Neural cell (in vitro differentiated cells): ENCODE results near the gene GSTM3. TPM values are rescaled to one million over a fixed set of nuclear protein-coding genes. Genes with fewer than 3 reads are reported as not detected.

Experiments used
- H2AFZ ChIP-seq: fragments of 200-600, 300-800 bp; sonication (generic), shearing (Covaris generic); 2 replicates; pipeline ENCODE4 v1.6.0; 2014; ENCODE audit warnings: low read depth, mild to moderate bottlenecking, antibody characterized with exemption, low read length, moderate library complexity
- H3F3A ChIP-seq: fragments of 200-600 bp; shearing (Covaris generic); 2 replicates; pipeline ENCODE4 v1.6.1; 2016; ENCODE audit warnings: mild to moderate bottlenecking, moderate library complexity, mixed read lengths, antibody characterized with exemption, low read length; ENCODE audit not compliant: insufficient read depth, poor library complexity, severe bottlenecking
- H3K27ac ChIP-seq: fragments of 200-600, 300-800 bp; sonication (generic), shearing (Covaris generic); 2 replicates; pipeline ENCODE4 v1.5.1; 2014; ENCODE audit warnings: mild to moderate bottlenecking, low read length, moderate library complexity
- H3K27me3 ChIP-seq: fragments of 300-800, 200-600 bp; sonication (generic), shearing (Covaris generic); 2 replicates; pipeline ENCODE4 v1.6.0; 2014; ENCODE audit warnings: mild to moderate bottlenecking, low read depth, low read length, moderate library complexity; ENCODE audit not compliant: insufficient read depth
- H3K36me3 ChIP-seq: fragments of 300-800, 200-600 bp; sonication (generic), shearing (Covaris generic); 2 replicates; pipeline ENCODE4 v1.5.1; 2014; ENCODE audit warnings: mild to moderate bottlenecking, antibody characterized with exemption, low read length, moderate library complexity; ENCODE audit not compliant: insufficient read depth
- H3K4me2 ChIP-seq: fragments of 300-800, 200-600 bp; sonication (generic), shearing (Covaris generic); 2 replicates; pipeline ENCODE4 v1.6.0; 2014; ENCODE audit warnings: mild to moderate bottlenecking, low read length
- H3K4me3 ChIP-seq: fragments of 300-800, 200-600 bp; sonication (generic), shearing (Covaris generic); 2 replicates; pipeline ENCODE4 v1.5.1; 2014; ENCODE audit warnings: mild to moderate bottlenecking, low read length, moderate library complexity
- H3K79me2 ChIP-seq: fragments of 200-600 bp; shearing (Covaris generic); replicated peaks from 2 replicates; pipeline ENCODE4 v1.6.0; 2014; ENCODE audit warnings: mild to moderate bottlenecking, low read length, moderate library complexity; ENCODE audit not compliant: insufficient read depth
- H3K9ac ChIP-seq: fragments of 300-800, 200-600 bp; sonication (generic), shearing (Covaris generic); 2 replicates; pipeline ENCODE4 v1.6.1; 2016; ENCODE audit warnings: mild to moderate bottlenecking, low read length, mixed read lengths
- H3K9me2 ChIP-seq: fragments of 200-600 bp; shearing (Covaris generic); 2 replicates; pipeline ENCODE4 v1.6.1; 2016; ENCODE audit warnings: mild to moderate bottlenecking, low read length, mixed read lengths; ENCODE audit not compliant: insufficient read depth
- H3K9me3 ChIP-seq: fragments of 200-600, 300-800 bp; sonication (generic), shearing (Covaris generic); 2 replicates; pipeline ENCODE4 v1.6.1; 2016; ENCODE audit warnings: mild to moderate bottlenecking, mixed run types, low read length, moderate library complexity, mixed read lengths
- H4K20me1 ChIP-seq: fragments of 200-600 bp; shearing (Covaris generic); 2 replicates; pipeline ENCODE4 v1.6.1; 2016; ENCODE audit warnings: mild to moderate bottlenecking, mixed run types; ENCODE audit not compliant: insufficient read depth
- CTCF ChIP-seq: fragments of 450-650 bp; IDR thresholded peaks from 2 replicates; pipeline ENCODE4 v1.5.1; 2014; ENCODE audit warnings: antibody characterized with exemption, mild to moderate bottlenecking, moderate library complexity; ENCODE audit not compliant: poor library complexity, severe bottlenecking
- EP300 ChIP-seq: fragments of 450-650 bp; conservative IDR thresholded peaks from 2 replicates; pipeline ENCODE4 v1.6.1; 2014; ENCODE audit warnings: antibody characterized with exemption, mild to moderate bottlenecking, moderate library complexity; ENCODE audit not compliant: poor library complexity, severe bottlenecking
- EZH2 ChIP-seq: fragments of 200-600, 300-800 bp; shearing (Covaris generic), sonication (generic); IDR thresholded peaks from 2 replicates; pipeline ENCODE4 v1.6.1; 2014; ENCODE audit warnings: antibody characterized with exemption, low read length, borderline replicate concordance, mild to moderate bottlenecking; ENCODE audit not compliant: insufficient read depth, poor library complexity, severe bottlenecking
- MXI1 ChIP-seq: fragments of 450-650 bp; conservative IDR thresholded peaks from 2 replicates; pipeline ENCODE4 v1.6.1; 2014; ENCODE audit warnings: antibody characterized with exemption, mild to moderate bottlenecking; ENCODE audit not compliant: poor library complexity, severe bottlenecking
- POLR2AphosphoS5 ChIP-seq: IDR thresholded peaks from 2 replicates; pipeline ENCODE4 v1.6.1; 2012
- RAD21 ChIP-seq: fragments of 450-650 bp; conservative IDR thresholded peaks from 2 replicates; pipeline ENCODE4 v1.6.1; 2014; ENCODE audit warnings: antibody characterized with exemption, mild to moderate bottlenecking, moderate library complexity
- SMC3 ChIP-seq: fragments of 450-650 bp; conservative IDR thresholded peaks from 2 replicates; pipeline ENCODE4 v1.6.1; 2014; ENCODE audit warnings: antibody characterized with exemption, mild to moderate bottlenecking, moderate library complexity; ENCODE audit not compliant: poor library complexity
- TAF1 ChIP-seq: IDR thresholded peaks from 2 replicates; pipeline ENCODE4 v1.6.1; 2012; ENCODE audit warnings: low read depth
- polyA plus RNA-seq: library from polyadenylated mRNA; depleted of rRNA; stranded (reverse); fragments of >200 nt; gene quantifications from 2 replicates; pipeline ENCODE4 v1.2.3, GENCODE V29; 2014
- TF ChIP-seq, protein P1 (sequence below): IDR thresholded peaks from 2 replicates; pipeline ENCODE4 v1.6.1; 2012; ENCODE audit warnings: borderline replicate concordance

The GSTM3 gene
- polyA plus RNA-seq, 1 donor from 2014 or later = 195 TPM

DNA sequence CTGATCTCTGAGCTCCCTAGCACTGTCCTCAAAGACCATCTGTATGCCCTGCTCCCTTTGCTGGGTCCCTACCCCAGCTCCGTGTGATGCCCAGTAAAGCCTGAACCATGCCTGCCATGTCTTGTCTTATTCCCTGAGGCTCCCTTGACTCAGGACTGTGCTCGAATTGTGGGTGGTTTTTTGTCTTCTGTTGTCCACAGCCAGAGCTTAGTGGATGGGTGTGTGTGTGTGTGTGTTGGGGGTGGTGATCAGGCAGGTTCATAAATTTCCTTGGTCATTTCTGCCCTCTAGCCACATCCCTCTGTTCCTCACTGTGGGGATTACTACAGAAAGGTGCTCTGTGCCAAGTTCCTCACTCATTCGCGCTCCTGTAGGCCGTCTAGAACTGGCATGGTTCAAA lies 23.1 kb downstream of the GSTM3 start:
- Histone ChIP-seq H3K27me3 (no peaks in the 10 kb centered on the region), H3K9me3 (no peaks in the 10 kb centered on the region), H3K36me3 (no peaks in the 10 kb centered on the region), H2AFZ (no peak overlapping the region), H3K9ac (no peak overlapping the region), H3K4me3 (no peak overlapping the region), H3K27ac (no peak overlapping the region), H3F3A (no peaks in the 10 kb centered on the region), H3K4me2 (no peak overlapping the region), H4K20me1 (no peaks in the 10 kb centered on the region), H3K9me2 (no peaks in the 10 kb centered on the region), H3K79me2 (no peaks in the 10 kb centered on the region)
- TF ChIP-seq CTCF (no peak), POLR2AphosphoS5 (no peak), SMC3 (no peak), EP300 (no peak), TAF1 (no peak), EZH2 (no peak), RAD21 (no peak), MXI1 (no peak)
- TF ChIP-seq, protein P1, sequence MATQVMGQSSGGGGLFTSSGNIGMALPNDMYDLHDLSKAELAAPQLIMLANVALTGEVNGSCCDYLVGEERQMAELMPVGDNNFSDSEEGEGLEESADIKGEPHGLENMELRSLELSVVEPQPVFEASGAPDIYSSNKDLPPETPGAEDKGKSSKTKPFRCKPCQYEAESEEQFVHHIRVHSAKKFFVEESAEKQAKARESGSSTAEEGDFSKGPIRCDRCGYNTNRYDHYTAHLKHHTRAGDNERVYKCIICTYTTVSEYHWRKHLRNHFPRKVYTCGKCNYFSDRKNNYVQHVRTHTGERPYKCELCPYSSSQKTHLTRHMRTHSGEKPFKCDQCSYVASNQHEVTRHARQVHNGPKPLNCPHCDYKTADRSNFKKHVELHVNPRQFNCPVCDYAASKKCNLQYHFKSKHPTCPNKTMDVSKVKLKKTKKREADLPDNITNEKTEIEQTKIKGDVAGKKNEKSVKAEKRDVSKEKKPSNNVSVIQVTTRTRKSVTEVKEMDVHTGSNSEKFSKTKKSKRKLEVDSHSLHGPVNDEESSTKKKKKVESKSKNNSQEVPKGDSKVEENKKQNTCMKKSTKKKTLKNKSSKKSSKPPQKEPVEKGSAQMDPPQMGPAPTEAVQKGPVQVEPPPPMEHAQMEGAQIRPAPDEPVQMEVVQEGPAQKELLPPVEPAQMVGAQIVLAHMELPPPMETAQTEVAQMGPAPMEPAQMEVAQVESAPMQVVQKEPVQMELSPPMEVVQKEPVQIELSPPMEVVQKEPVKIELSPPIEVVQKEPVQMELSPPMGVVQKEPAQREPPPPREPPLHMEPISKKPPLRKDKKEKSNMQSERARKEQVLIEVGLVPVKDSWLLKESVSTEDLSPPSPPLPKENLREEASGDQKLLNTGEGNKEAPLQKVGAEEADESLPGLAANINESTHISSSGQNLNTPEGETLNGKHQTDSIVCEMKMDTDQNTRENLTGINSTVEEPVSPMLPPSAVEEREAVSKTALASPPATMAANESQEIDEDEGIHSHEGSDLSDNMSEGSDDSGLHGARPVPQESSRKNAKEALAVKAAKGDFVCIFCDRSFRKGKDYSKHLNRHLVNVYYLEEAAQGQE = no peak

- Histone ChIP-seq H2AFZ (no peak overlapping the region), H3K4me2 (no peak overlapping the region), H3K27me3 (no peaks in the 10 kb centered on the region), H3K4me3 (no peak overlapping the region), H3K9me3 (no peaks in the 10 kb centered on the region), H3K27ac (no peak overlapping the region), H4K20me1 (no peaks in the 10 kb centered on the region), H3K79me2 (no peaks in the 10 kb centered on the region), H3K9ac (no peak overlapping the region), H3K9me2 (no peaks in the 10 kb centered on the region), H3K36me3 (no peaks in the 10 kb centered on the region), H3F3A (no peaks in the 10 kb centered on the region)
- no peak for TF ChIP-seq SMC3
- no peak for TF ChIP-seq EP300
- TF ChIP-seq POLR2AphosphoS5 = no peak
- TF ChIP-seq, protein P1 = no peak
- no peak for TF ChIP-seq TAF1
- TF ChIP-seq MXI1 = no peak
- TF ChIP-seq CTCF = no peak
- no peak for TF ChIP-seq EZH2
- no peak for TF ChIP-seq RAD21
These were observed 24.2 kb downstream of the GSTM3 start for GRCh38 chr1:109716570-109717090.
